IMR-90 (cell line): ENCODE results near the gene RAB11FIP3. TPM values are rescaled to one million over a fixed set of nuclear protein-coding genes. Genes with fewer than 3 reads are reported as not detected.

Experiments
- ATAC-seq: fragments of 200-7000 bp; cut with Tn5 transposase; 2 replicates; pipeline ENCODE4 v1.9.1; 2020; ENCODE audit warnings: low read depth, mild to moderate bottlenecking, moderate library complexity
- BruUV-seq: library from RNA; stranded (reverse); fragments of 400-500 nt; replicated peaks from 2 replicates; lab custom pipeline; 2021; lab: Mats Ljungman, UMichigan
- CTCF ChIA-PET: fragments of 300-600 bp; formaldehyde crosslinking; extraction: SDS; loops from one replicate; lab custom pipeline; 2021; ENCODE audit warnings: antibody characterized with exemption; lab: Yijun Ruan, JAX
- POLR2A ChIA-PET: fragments of 300-600 bp; sonication (Branson Sonifier 250); formaldehyde crosslinking; loops from one replicate; lab custom pipeline; 2022; ENCODE audit warnings: antibody characterized with exemption; ENCODE audit not compliant: unreplicated experiment; lab: Charles Lee
- DNase-seq: peaks from one replicate; pipeline ENCODE4 v3.0.0; 2013
- H2AFZ ChIP-seq: replicated peaks from 2 replicates; pipeline ENCODE3; 2013; ENCODE audit warnings: low read length, mild to moderate bottlenecking; ENCODE audit not compliant: poor library complexity
- H2AK5ac ChIP-seq: 2 replicates; pipeline ENCODE4 v1.6.1; 2013; ENCODE audit warnings: low read depth, low read length, inconsistent platforms
- H2AK9ac ChIP-seq: replicated peaks from 2 replicates; pipeline ENCODE3; 2013; ENCODE audit warnings: mild to moderate bottlenecking, low read depth, low read length, moderate library complexity; ENCODE audit not compliant: poor library complexity
- H2BK120ac ChIP-seq: 2 replicates; pipeline ENCODE4 v1.6.1; 2013; ENCODE audit warnings: low read depth, low read length, inconsistent platforms
- H2BK15ac ChIP-seq: 3 replicates; pipeline ENCODE4 v1.6.1; 2013; ENCODE audit warnings: low read depth, low read length, inconsistent platforms
- H2BK20ac ChIP-seq: 2 replicates; pipeline ENCODE4 v1.6.1; 2013; ENCODE audit warnings: low read depth, mild to moderate bottlenecking, inconsistent platforms, low read length, moderate library complexity
- H2BK5ac ChIP-seq: 2 replicates; pipeline ENCODE4 v1.6.1; 2013; ENCODE audit warnings: mild to moderate bottlenecking, low read depth, low read length, inconsistent platforms; ENCODE audit not compliant: poor library complexity, severe bottlenecking
- H3K14ac ChIP-seq: replicated peaks from 2 replicates; pipeline ENCODE4 v1.6.1; 2013; ENCODE audit warnings: low read depth, low read length, inconsistent platforms
- H3K18ac ChIP-seq: 2 replicates; pipeline ENCODE4 v1.6.1; 2013; ENCODE audit warnings: low read depth, low read length, control low read depth
- H3K23ac ChIP-seq: 2 replicates; pipeline ENCODE4 v1.6.1; 2013; ENCODE audit warnings: low read depth, low read length, inconsistent platforms
- H3K27ac ChIP-seq: 2 replicates; pipeline ENCODE4 v1.5.1; 2013; ENCODE audit warnings: mild to moderate bottlenecking, control low read depth, low read length; ENCODE audit not compliant: insufficient read depth
- H3K27me3 ChIP-seq: 2 replicates; pipeline ENCODE4 v1.6.1; 2013; ENCODE audit warnings: low read length; ENCODE audit not compliant: control insufficient read depth, insufficient read depth
- H3K36me3 ChIP-seq: 2 replicates; pipeline ENCODE4 v1.6.1; 2013; ENCODE audit warnings: low read length, mixed read lengths; ENCODE audit not compliant: control insufficient read depth, insufficient read depth
- H3K4ac ChIP-seq: 2 replicates; pipeline ENCODE4 v1.6.1; 2013; ENCODE audit warnings: low read depth, low read length, inconsistent platforms
- H3K4me1 ChIP-seq: 2 replicates; pipeline ENCODE4 v1.6.1; 2013; ENCODE audit warnings: low read length, mixed read lengths; ENCODE audit not compliant: control insufficient read depth, insufficient read depth
- H3K4me2 ChIP-seq: 2 replicates; pipeline ENCODE4 v1.6.1; 2013; ENCODE audit warnings: low read depth, mild to moderate bottlenecking, control low read depth, low read length, moderate library complexity
- H3K4me3 ChIP-seq: 2 replicates; pipeline ENCODE4 v1.5.1; 2013; ENCODE audit warnings: low read depth, mild to moderate bottlenecking, control low read depth, low read length, moderate library complexity; ENCODE audit not compliant: insufficient read depth
- H3K56ac ChIP-seq: 2 replicates; pipeline ENCODE4 v1.6.1; 2013; ENCODE audit warnings: low read length, inconsistent platforms; ENCODE audit not compliant: insufficient read depth; ENCODE audit errors: extremely low read depth
- H3K79me1 ChIP-seq, 2 experiments: 2 replicates each; pipeline ENCODE4 v1.6.1; 2013; ENCODE audit warnings: low read length in 2 of 2, inconsistent platforms in 1 of 2, low read depth in 1 of 2
- H3K9ac ChIP-seq: 2 replicates; pipeline ENCODE4 v1.6.1; 2013; ENCODE audit warnings: low read depth, low read length, control low read depth
- H3K9me1 ChIP-seq: 2 replicates; pipeline ENCODE4 v1.6.1; 2013; ENCODE audit warnings: low read length, inconsistent platforms; ENCODE audit not compliant: insufficient read depth
- H3K9me3 ChIP-seq: 2 replicates; pipeline ENCODE4 v1.6.1; 2013; ENCODE audit warnings: low read length; ENCODE audit not compliant: control insufficient read depth, insufficient read depth
- H4K20me1 ChIP-seq: 2 replicates; pipeline ENCODE4 v1.6.1; 2013; ENCODE audit warnings: low read length, inconsistent platforms; ENCODE audit not compliant: insufficient read depth
- H4K5ac ChIP-seq: 2 replicates; pipeline ENCODE4 v1.6.1; 2013; ENCODE audit warnings: mild to moderate bottlenecking, low read depth, low read length, control low read depth
- H4K8ac ChIP-seq, 2 experiments: 2 replicates each; pipeline ENCODE4 v1.6.1; 2013; ENCODE audit warnings: low read depth in 2 of 2, low read length in 2 of 2, control low read depth in 1 of 2, inconsistent platforms in 1 of 2
- H4K91ac ChIP-seq: 2 replicates; pipeline ENCODE4 v1.6.1; 2013; ENCODE audit warnings: low read depth, low read length, inconsistent platforms; ENCODE audit not compliant: insufficient read depth
- BHLHE40 ChIP-seq: fragments of 150-350 bp; IDR thresholded peaks from 2 replicates; pipeline ENCODE4 v1.6.1; 2016; ENCODE audit warnings: mild to moderate bottlenecking, low read depth, low read length
- CEBPB ChIP-seq: IDR thresholded peaks from 2 replicates; pipeline ENCODE4 v1.6.1; 2012; ENCODE audit warnings: low read depth, low read length, improper control_type of control experiment
- CHD1 ChIP-seq: IDR thresholded peaks from 2 replicates; pipeline ENCODE4 v1.6.1; 2012; ENCODE audit warnings: low read depth, low read length, improper control_type of control experiment
- FOS ChIP-seq: fragments of 150-350 bp; IDR thresholded peaks from 2 replicates; pipeline ENCODE4 v1.6.1; 2016; ENCODE audit warnings: low read depth, low read length
- MAFK ChIP-seq: IDR thresholded peaks from 2 replicates; pipeline ENCODE4 v1.6.1; 2012; ENCODE audit warnings: low read depth, low read length, improper control_type of control experiment
- MAZ ChIP-seq: IDR thresholded peaks from 2 replicates; pipeline ENCODE4 v1.6.1; 2012; ENCODE audit warnings: low read depth, mild to moderate bottlenecking, low read length, improper control_type of control experiment, moderate library complexity, borderline replicate concordance
- MXI1 ChIP-seq: IDR thresholded peaks from 2 replicates; pipeline ENCODE4 v1.6.1; 2012; ENCODE audit warnings: low read depth, mild to moderate bottlenecking, low read length, moderate library complexity, borderline replicate concordance
- NFE2L2 ChIP-seq: fragments of 150-350 bp; IDR thresholded peaks from 2 replicates; pipeline ENCODE4 v1.6.1; 2016; ENCODE audit warnings: low read depth, mild to moderate bottlenecking, low read length
- POLR2A ChIP-seq: IDR thresholded peaks from 2 replicates; pipeline ENCODE4 v1.6.1; 2012; ENCODE audit warnings: mild to moderate bottlenecking, low read depth, low read length
- RAD21 ChIP-seq: IDR thresholded peaks from 2 replicates; pipeline ENCODE4 v1.6.1; 2012; ENCODE audit warnings: low read length, improper control_type of control experiment
- RCOR1 ChIP-seq: IDR thresholded peaks from 2 replicates; pipeline ENCODE4 v1.6.1; 2012; ENCODE audit warnings: mild to moderate bottlenecking, low read length, improper control_type of control experiment; ENCODE audit not compliant: insufficient replicate concordance
- RFX5 ChIP-seq: IDR thresholded peaks from 2 replicates; pipeline ENCODE4 v1.8.0; 2012; ENCODE audit warnings: low read depth, mild to moderate bottlenecking, low read length, moderate library complexity
- SMC3 ChIP-seq: fragments of 150-350 bp; IDR thresholded peaks from 2 replicates; pipeline ENCODE4 v1.6.1; 2016; ENCODE audit warnings: low read depth, mild to moderate bottlenecking, antibody characterized with exemption, low read length, moderate library complexity
- WGBS, 2 experiments: methylation state at CpG; one replicate each; pipeline versions ENCODE4 v1.1.5 to v1.1.7; 2013; ENCODE audit warnings: missing lambda C conversion rate in 2 of 2; ENCODE audit not compliant: insufficient read length in 1 of 2; ENCODE audit errors: extremely low coverage in 2 of 2; 5-methylcytosine and 5-hydroxymethylcytosine counted together
- dilution Hi-C: fragments of 300-500 bp; cut with HindIII; formaldehyde crosslinking; loops from one replicate; pipeline ENCODE4 v1.14.3; 2018; ENCODE audit warnings: low sequenced_read_pairs; ENCODE audit not compliant: unreplicated experiment
- in situ Hi-C: fragments of 300-500 bp; cut with MboI; formaldehyde crosslinking; loops from 3 replicates; pipeline ENCODE4 v1.14.3; 2019; ENCODE audit warnings: low sequenced_read_pairs, inconsistent platforms, mixed read lengths
- intact Hi-C: fragments of 100-400 bp; cut with micrococcal nuclease; formaldehyde crosslinking; loops from 2 replicates; pipeline ENCODE4 v1.10.0; 2022
- polyA plus RNA-seq, 3 experiments: library from polyadenylated mRNA; depleted of rRNA; stranded (reverse); fragments of >200 nt; gene quantifications; 2 replicates each; pipeline ENCODE4 v1.2.3, GENCODE V29; 2012; ENCODE audit warnings: low replicate concordance in 1 of 3
- total RNA-seq: library from RNA; depleted of rRNA; stranded (reverse); fragments of >200 nt; gene quantifications from 2 replicates; pipeline ENCODE4 v1.2.3, GENCODE V29; 2012
- TF ChIP-seq, protein P1 (sequence below): fragments of 150-350 bp; IDR thresholded peaks from 2 replicates; pipeline ENCODE4 v1.6.1; 2017; ENCODE audit warnings: mild to moderate bottlenecking, antibody characterized with exemption, low read length, low read depth
- TF ChIP-seq, protein P2 (sequence below): conservative IDR thresholded peaks from 2 replicates; pipeline ENCODE4 v1.5.1; 2012; ENCODE audit warnings: mild to moderate bottlenecking, low read depth, low read length, improper control_type of control experiment
- TF ChIP-seq, protein P3 (sequence below): fragments of 150-350 bp; IDR thresholded peaks from 2 replicates; pipeline ENCODE4 v1.6.1; 2016; ENCODE audit warnings: low read depth, mild to moderate bottlenecking, low read length, moderate library complexity, borderline replicate concordance

Gene RAB11FIP3
- total and polyA plus RNA-seq, 2 of the 4 experiments (the other 2 are of a cell fraction), result 7.5 to 22.5 TPM

DNA sequence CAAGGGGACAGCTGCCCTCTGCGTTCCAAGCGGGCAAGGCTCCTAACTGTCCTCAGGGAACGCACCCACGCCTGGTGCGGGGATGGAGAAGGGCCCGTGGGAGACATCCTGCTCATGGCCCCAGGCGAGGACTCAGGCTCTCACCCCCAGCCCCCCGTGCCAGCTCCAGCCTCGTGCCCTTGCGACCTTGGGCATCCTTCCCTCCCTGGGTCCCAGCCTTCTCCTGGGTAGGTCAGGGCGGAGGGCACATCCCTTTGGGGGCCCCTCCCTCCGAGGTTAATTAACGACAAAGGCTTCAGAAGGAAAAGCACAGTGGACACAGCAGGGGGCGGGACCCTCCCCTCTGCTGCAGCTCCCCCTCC is 46.6 kb upstream of the RAB11FIP3 start:
- Histone ChIP-seq H3K27ac (no peak overlapping the region), H2BK5ac (no peak overlapping the region), H2BK20ac (no peak overlapping the region), H4K20me1 (peaks cover 16% of the 10 kb centered on the region), H3K56ac (no peak overlapping the region), H2BK120ac (no peak overlapping the region), H3K4me1 (peaks cover 2% of the 10 kb centered on the region; the same call in 1 of the 2 replicates), H3K9me3 (no peaks in the 10 kb centered on the region), H3K9ac (no peak overlapping the region), H2AFZ (no peak overlapping the region), H3K4me3 (no peak overlapping the region), H2AK9ac (peak overlapping the region; percentile 39), H3K23ac (no peak overlapping the region), H3K36me3 (peaks cover 32% of the 10 kb centered on the region), H4K5ac (no peak overlapping the region), H2BK15ac (no peak overlapping the region), H3K14ac (no peak overlapping the region), H4K91ac (no peak overlapping the region), H3K79me1 (peaks cover 13 to 29% of the 10 kb centered on the region in 2 experiments; a peak in 3 of 4 replicates), H4K8ac (no peak overlapping the region), H3K18ac (no peak overlapping the region), H3K27me3 (no peaks in the 10 kb centered on the region), H3K4ac (no peak overlapping the region), H3K9me1 (no peaks in the 10 kb centered on the region), H2AK5ac (no peak overlapping the region), H3K4me2 (no peak overlapping the region)
- intact Hi-C loops, result no loop called here
- in situ Hi-C loops, result no loop called here
- dilution Hi-C loops, result no loop called here
- POLR2A ChIA-PET, result no interaction called here
- CTCF ChIA-PET, result no interaction called here
- BruUV-seq, result no TSS peak
- WGBS, 2 experiments, result no CpG with 5 or more reads among the region's 14 CpGs
- DNase-seq (no peak), ATAC-seq (no peak)
- no peak for TF ChIP-seq RFX5
- no peak for TF ChIP-seq BHLHE40
- TF ChIP-seq, protein P1, sequence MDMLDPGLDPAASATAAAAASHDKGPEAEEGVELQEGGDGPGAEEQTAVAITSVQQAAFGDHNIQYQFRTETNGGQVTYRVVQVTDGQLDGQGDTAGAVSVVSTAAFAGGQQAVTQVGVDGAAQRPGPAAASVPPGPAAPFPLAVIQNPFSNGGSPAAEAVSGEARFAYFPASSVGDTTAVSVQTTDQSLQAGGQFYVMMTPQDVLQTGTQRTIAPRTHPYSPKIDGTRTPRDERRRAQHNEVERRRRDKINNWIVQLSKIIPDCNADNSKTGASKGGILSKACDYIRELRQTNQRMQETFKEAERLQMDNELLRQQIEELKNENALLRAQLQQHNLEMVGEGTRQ, result no peak
- TF ChIP-seq CEBPB, result no peak
- no peak for TF ChIP-seq SMC3
- no peak for TF ChIP-seq RAD21
- TF ChIP-seq, protein P2, sequence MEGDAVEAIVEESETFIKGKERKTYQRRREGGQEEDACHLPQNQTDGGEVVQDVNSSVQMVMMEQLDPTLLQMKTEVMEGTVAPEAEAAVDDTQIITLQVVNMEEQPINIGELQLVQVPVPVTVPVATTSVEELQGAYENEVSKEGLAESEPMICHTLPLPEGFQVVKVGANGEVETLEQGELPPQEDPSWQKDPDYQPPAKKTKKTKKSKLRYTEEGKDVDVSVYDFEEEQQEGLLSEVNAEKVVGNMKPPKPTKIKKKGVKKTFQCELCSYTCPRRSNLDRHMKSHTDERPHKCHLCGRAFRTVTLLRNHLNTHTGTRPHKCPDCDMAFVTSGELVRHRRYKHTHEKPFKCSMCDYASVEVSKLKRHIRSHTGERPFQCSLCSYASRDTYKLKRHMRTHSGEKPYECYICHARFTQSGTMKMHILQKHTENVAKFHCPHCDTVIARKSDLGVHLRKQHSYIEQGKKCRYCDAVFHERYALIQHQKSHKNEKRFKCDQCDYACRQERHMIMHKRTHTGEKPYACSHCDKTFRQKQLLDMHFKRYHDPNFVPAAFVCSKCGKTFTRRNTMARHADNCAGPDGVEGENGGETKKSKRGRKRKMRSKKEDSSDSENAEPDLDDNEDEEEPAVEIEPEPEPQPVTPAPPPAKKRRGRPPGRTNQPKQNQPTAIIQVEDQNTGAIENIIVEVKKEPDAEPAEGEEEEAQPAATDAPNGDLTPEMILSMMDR, result no peak
- TF ChIP-seq CHD1, result no peak
- TF ChIP-seq RCOR1, result no peak
- no peak for TF ChIP-seq FOS
- TF ChIP-seq, protein P3, sequence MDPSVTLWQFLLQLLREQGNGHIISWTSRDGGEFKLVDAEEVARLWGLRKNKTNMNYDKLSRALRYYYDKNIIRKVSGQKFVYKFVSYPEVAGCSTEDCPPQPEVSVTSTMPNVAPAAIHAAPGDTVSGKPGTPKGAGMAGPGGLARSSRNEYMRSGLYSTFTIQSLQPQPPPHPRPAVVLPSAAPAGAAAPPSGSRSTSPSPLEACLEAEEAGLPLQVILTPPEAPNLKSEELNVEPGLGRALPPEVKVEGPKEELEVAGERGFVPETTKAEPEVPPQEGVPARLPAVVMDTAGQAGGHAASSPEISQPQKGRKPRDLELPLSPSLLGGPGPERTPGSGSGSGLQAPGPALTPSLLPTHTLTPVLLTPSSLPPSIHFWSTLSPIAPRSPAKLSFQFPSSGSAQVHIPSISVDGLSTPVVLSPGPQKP, result no peak
- TF ChIP-seq NFE2L2, result no peak
- no peak for TF ChIP-seq POLR2A
- TF ChIP-seq MAZ, result no peak
- no peak for TF ChIP-seq MXI1
- no peak for TF ChIP-seq MAFK
